LoVo (cell line): ENCODE measurements around the gene SIAH3.

Source experiments
- DNase-seq: peaks from one replicate; pipeline ENCODE4 v3.0.0-alpha.2; 2016; ENCODE audit warnings: low spot score

SIAH3 gene

DNA sequence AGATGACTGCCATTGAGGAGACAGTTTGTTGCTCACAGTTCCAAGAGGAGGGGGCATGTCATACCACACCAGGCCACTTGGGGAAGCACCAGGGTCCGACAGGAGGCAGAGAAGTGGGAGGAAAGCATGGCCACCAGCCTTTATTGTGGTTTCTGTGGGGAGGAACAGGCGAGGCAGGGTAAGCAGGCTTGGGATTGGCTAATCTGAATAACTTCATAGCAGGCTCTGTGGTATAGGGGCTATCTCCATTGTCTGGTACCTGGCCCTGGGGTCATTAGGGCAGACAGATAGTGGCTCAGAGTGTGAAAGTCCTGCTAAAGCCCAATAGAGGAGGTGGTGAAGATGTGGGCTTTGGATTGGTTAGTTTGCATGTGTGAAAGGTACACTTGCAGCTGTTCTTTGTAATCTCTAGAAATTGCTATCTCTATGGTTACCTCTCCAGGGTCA lies 114.0 kb downstream of the SIAH3 start:
- DNase-seq = no peak

DNA sequence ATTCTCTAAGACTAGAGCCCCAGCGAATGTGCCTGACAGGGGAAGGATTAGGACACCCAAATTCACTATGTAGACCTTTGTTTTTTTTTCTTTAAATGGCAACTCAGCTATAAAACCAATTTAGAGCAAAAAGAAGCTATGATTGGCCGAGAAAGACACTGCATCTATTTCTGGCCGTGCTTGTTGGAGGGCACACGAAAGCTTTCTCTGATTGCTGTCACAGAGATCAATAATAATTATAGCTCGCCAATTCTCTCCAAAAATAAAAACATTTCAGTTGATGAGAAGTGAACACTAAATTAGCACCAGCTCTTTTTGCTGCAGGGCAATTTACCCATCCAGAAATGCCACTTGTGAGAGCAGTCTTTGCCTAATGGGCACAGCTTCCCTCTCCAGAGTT lies 118.2 kb downstream of the SIAH3 start:
- DNase-seq = no peak

DNA sequence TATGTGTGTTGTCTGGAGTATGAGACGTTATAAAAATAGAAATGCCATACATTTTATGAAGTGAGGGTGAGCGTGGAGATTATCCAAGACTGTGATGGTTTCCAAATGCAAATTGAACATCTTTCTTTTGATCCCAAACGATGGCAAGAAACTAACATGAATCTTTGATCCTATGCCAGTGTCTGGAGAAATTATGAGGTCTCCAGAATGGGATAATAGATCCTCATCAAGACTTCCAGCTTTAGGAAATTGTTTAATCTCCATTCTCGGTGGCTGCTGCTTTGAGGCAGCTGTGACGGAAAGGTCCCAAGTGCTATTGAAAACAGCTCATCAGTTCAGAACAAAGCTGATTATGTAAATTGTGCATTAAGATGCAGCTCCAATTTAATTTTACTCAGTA lies 118.6 kb downstream of the SIAH3 start:
- no peak for DNase-seq

DNA sequence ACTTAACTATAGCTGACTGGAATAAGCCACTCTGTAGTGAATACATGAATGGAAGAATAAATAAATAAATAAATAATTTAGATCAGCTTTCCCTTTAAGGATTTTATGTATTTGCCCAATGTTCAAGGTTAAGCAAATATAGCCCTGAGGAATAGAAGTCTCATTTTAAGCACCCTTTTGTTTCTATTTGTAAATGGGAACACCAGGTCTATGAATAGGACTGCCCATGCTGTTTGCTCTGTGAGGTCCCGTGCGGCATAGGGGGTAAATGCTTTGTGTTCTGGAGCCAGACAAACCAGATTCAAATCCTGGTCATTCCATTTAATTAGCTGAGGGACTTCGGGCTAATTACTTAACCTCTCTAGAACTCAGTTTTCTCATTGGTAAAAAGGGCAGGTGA lies 120.1 kb downstream of the SIAH3 start:
- no peak for DNase-seq

DNA sequence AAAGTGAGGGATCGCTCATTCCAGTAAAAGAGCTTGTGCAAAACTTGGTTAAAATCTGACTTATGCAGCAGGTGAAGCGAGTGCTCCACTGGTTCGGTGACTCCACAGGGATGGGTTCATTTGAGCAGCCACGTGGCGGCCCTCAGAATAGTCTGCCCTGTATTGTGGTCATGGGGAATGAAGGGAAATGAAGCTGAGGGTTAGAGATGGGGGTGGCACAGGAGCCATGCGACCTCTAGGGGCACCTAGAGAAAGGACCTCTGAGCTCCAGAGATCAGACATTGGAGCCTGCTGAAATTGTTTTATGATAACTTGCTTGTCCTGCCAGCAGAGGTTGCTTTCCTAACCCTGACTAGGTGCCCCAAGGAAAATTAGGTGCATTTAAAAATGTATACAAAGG lies 122.8 kb downstream of the SIAH3 start:
- no peak for DNase-seq
